ENCODE results near the gene CES5A.
"Not testable (repeated sequence)": the region's sequence is repeated elsewhere in the genome, so short reads cannot be mapped to it uniquely, and the experiment has no call there.

CES5A gene

GRCh38 chr16:55828680-55829079, 46.5 kb downstream of the CES5A start:
- CTCF ChIA-PET: no interaction called here
- DNase-seq: no peak
- H3K4me3 Mint-ChIP-seq: no peak overlapping the region
- H3K27ac Mint-ChIP-seq: no peak overlapping the region
- no peaks in the 10 kb centered on the region for H3K27me3 Mint-ChIP-seq
- H3K36me3 Mint-ChIP-seq: no peaks in the 10 kb centered on the region
- no peaks in the 10 kb centered on the region for H3K4me1 Mint-ChIP-seq
- H3K9me3 Mint-ChIP-seq: no peaks in the 10 kb centered on the region

- peaks cover 4% of the 10 kb centered on the region for H3K27me3 Mint-ChIP-seq
- DNase-seq: no peak
- H3K4me1 Mint-ChIP-seq: no peaks in the 10 kb centered on the region
- CTCF ChIA-PET: no interaction called here
- H3K36me3 Mint-ChIP-seq: no peaks in the 10 kb centered on the region
- H3K9me3 Mint-ChIP-seq: no peaks in the 10 kb centered on the region
- no peak overlapping the region for H3K4me3 Mint-ChIP-seq
- H3K27ac Mint-ChIP-seq: no peak overlapping the region
These were observed 50.0 kb downstream of the CES5A start for GRCh38 chr16:55825115-55825728.

GRCh38 chr16:55824473-55825000, 50.6 kb downstream of the CES5A start:
- CTCF ChIA-PET: no interaction called here
- H3K4me1 Mint-ChIP-seq: no peaks in the 10 kb centered on the region
- H3K27me3 Mint-ChIP-seq: peaks cover 4% of the 10 kb centered on the region
- H3K36me3 Mint-ChIP-seq: no peaks in the 10 kb centered on the region
- no peak overlapping the region for H3K27ac Mint-ChIP-seq
- H3K9me3 Mint-ChIP-seq: no peaks in the 10 kb centered on the region
- no peak overlapping the region for H3K4me3 Mint-ChIP-seq
- DNase-seq: no peak

GRCh38 chr16:55822280-55822810, 52.8 kb downstream of the CES5A start:
- H3K27me3 Mint-ChIP-seq: peaks cover 7% of the 10 kb centered on the region

GRCh38 chr16:55821210-55821609, 54.0 kb downstream of the CES5A start:
- Mint-ChIP-seq H3K27ac (no peak overlapping the region), H3K9me3 (no peaks in the 10 kb centered on the region), H3K4me1 (no peaks in the 10 kb centered on the region), H3K27me3 (peaks cover 7% of the 10 kb centered on the region), H3K36me3 (no peaks in the 10 kb centered on the region), H3K4me3 (no peak overlapping the region)
- CTCF ChIA-PET: no interaction called here
- no peak for DNase-seq

More at GRCh38 chr16:55822280-55822810, 52.8 kb downstream of the CES5A start:
- H3K9me3 Mint-ChIP-seq: no peaks in the 10 kb centered on the region
- no peak for DNase-seq
- H3K4me3 Mint-ChIP-seq: no peak overlapping the region
- CTCF ChIA-PET: no interaction called here
- no peaks in the 10 kb centered on the region for H3K36me3 Mint-ChIP-seq
- no peak overlapping the region for H3K27ac Mint-ChIP-seq
- no peaks in the 10 kb centered on the region for H3K4me1 Mint-ChIP-seq

- no peaks in the 10 kb centered on the region for H3K36me3 Mint-ChIP-seq
- no peaks in the 10 kb centered on the region for H3K9me3 Mint-ChIP-seq
- H3K4me3 Mint-ChIP-seq: no peak overlapping the region
- H3K4me1 Mint-ChIP-seq: no peaks in the 10 kb centered on the region
- CTCF ChIA-PET: no interaction called here
- no peak overlapping the region for H3K27ac Mint-ChIP-seq
- H3K27me3 Mint-ChIP-seq: peaks cover 7% of the 10 kb centered on the region
- DNase-seq: no peak
These were observed 54.6 kb downstream of the CES5A start for GRCh38 chr16:55820615-55821014.

GRCh38 chr16:55817236-55817912, 57.8 kb downstream of the CES5A start:
- Mint-ChIP-seq H3K4me3 (no peak overlapping the region), H3K27me3 (peaks cover 3% of the 10 kb centered on the region), H3K4me1 (no peaks in the 10 kb centered on the region), H3K9me3 (no peaks in the 10 kb centered on the region), H3K27ac (no peak overlapping the region), H3K36me3 (no peaks in the 10 kb centered on the region)
- CTCF ChIA-PET: no interaction called here
- no peak for DNase-seq

GRCh38 chr16:55816222-55816621, 59.0 kb downstream of the CES5A start:
- H3K27me3 Mint-ChIP-seq, H3K36me3 Mint-ChIP-seq, H3K27ac Mint-ChIP-seq, H3K4me1 Mint-ChIP-seq, H3K4me3 Mint-ChIP-seq, DNase-seq, CTCF ChIA-PET, H3K9me3 Mint-ChIP-seq: not testable (repeated sequence)

- Mint-ChIP-seq H3K4me3 (no peak overlapping the region), H3K36me3 (no peaks in the 10 kb centered on the region), H3K4me1 (no peaks in the 10 kb centered on the region), H3K27ac (no peak overlapping the region), H3K27me3 (peaks cover 4% of the 10 kb centered on the region), H3K9me3 (no peaks in the 10 kb centered on the region)
- no peak for DNase-seq
- CTCF ChIA-PET: no interaction called here
These were observed 59.9 kb downstream of the CES5A start for GRCh38 chr16:55815320-55815719.

- H3K9me3 Mint-ChIP-seq, H3K36me3 Mint-ChIP-seq, H3K4me1 Mint-ChIP-seq, DNase-seq, H3K4me3 Mint-ChIP-seq, H3K27me3 Mint-ChIP-seq, CTCF ChIA-PET, H3K27ac Mint-ChIP-seq: not testable (repeated sequence)
These were observed 61.0 kb downstream of the CES5A start for GRCh38 chr16:55814174-55814573.

- H3K4me3 Mint-ChIP-seq, DNase-seq, H3K27me3 Mint-ChIP-seq, H3K9me3 Mint-ChIP-seq, H3K4me1 Mint-ChIP-seq, H3K27ac Mint-ChIP-seq, CTCF ChIA-PET, H3K36me3 Mint-ChIP-seq: not testable (repeated sequence)
These were observed 61.4 kb downstream of the CES5A start for GRCh38 chr16:55813730-55814129.

GRCh38 chr16:55812951-55813350, 62.2 kb downstream of the CES5A start:
- no peaks in the 10 kb centered on the region for H3K4me1 Mint-ChIP-seq
- H3K9me3 Mint-ChIP-seq: no peaks in the 10 kb centered on the region
- no peak for DNase-seq
- no peak overlapping the region for H3K27ac Mint-ChIP-seq
- peaks cover 3% of the 10 kb centered on the region for H3K27me3 Mint-ChIP-seq
- no peak overlapping the region for H3K4me3 Mint-ChIP-seq
- no peaks in the 10 kb centered on the region for H3K36me3 Mint-ChIP-seq
- CTCF ChIA-PET: no interaction called here

GRCh38 chr16:55811811-55812210, 63.4 kb downstream of the CES5A start:
- H3K27ac Mint-ChIP-seq: no peak overlapping the region

GRCh38 chr16:55810451-55810961, 64.7 kb downstream of the CES5A start:
- H3K4me3 Mint-ChIP-seq: no peak overlapping the region
- no peak for DNase-seq
- H3K27me3 Mint-ChIP-seq: peaks cover 3% of the 10 kb centered on the region
- no peak overlapping the region for H3K27ac Mint-ChIP-seq
- H3K4me1 Mint-ChIP-seq: no peaks in the 10 kb centered on the region
- no peaks in the 10 kb centered on the region for H3K36me3 Mint-ChIP-seq
- no peaks in the 10 kb centered on the region for H3K9me3 Mint-ChIP-seq
- CTCF ChIA-PET: no interaction called here

More at GRCh38 chr16:55811811-55812210, 63.4 kb downstream of the CES5A start:
- Mint-ChIP-seq H3K36me3 (no peaks in the 10 kb centered on the region), H3K27me3 (peaks cover 3% of the 10 kb centered on the region), H3K9me3 (no peaks in the 10 kb centered on the region), H3K4me1 (no peaks in the 10 kb centered on the region), H3K4me3 (no peak overlapping the region)
- no peak for DNase-seq
- CTCF ChIA-PET: no interaction called here

GRCh38 chr16:55809851-55810250, 65.3 kb downstream of the CES5A start:
- CTCF ChIA-PET: no interaction called here
- H3K27me3 Mint-ChIP-seq: peaks cover 3% of the 10 kb centered on the region
- H3K36me3 Mint-ChIP-seq: no peaks in the 10 kb centered on the region
- H3K9me3 Mint-ChIP-seq: no peaks in the 10 kb centered on the region
- H3K27ac Mint-ChIP-seq: no peak overlapping the region
- H3K4me1 Mint-ChIP-seq: no peaks in the 10 kb centered on the region
- no peak for DNase-seq
- no peak overlapping the region for H3K4me3 Mint-ChIP-seq

Data from activated naive CD4-positive, alpha-beta T cell treated with anti-CD3 and anti-CD28 coated beads, Interleukin-2, amount 10 ng/mL, durations not matched to agents 7 days and 5 days (primary cell).